ENCODE data around the gene KIR2DL1. TPM values are rescaled to one million over a fixed set of nuclear protein-coding genes. Genes with fewer than 3 reads are reported as not detected.
"Not testable (repeated sequence)": the region's sequence is repeated elsewhere in the genome, so short reads cannot be mapped to it uniquely, and the experiment has no call there.

The KIR2DL1 gene
- polyA plus RNA-seq, 1 donor from 2014 or later: not detected

GRCh38 chr19:54747614-54748322 lies 21.8 kb upstream of the KIR2DL1 start:
- not testable (repeated sequence) for H4K20me1 ChIP-seq (ENCODE audit: insufficient read depth); H3K9ac ChIP-seq (ENCODE audit: low read length); H3K36me3 ChIP-seq (ENCODE audit: insufficient read depth, low read length); H3K4me3 ChIP-seq (ENCODE audit: low read length); H3K79me2 ChIP-seq (replicated peaks; ENCODE audit: insufficient read depth, low read length); H3K9me3 ChIP-seq (ENCODE audit: low read length); H3F3A ChIP-seq (ENCODE audit: insufficient read depth, low read length, poor library complexity, severe bottlenecking); H3K9me2 ChIP-seq (ENCODE audit: insufficient read depth, low read length); H3K27ac ChIP-seq (ENCODE audit: low read length); H3K27me3 ChIP-seq (ENCODE audit: insufficient read depth, low read depth, low read length); H3K4me2 ChIP-seq (ENCODE audit: low read length); H2AFZ ChIP-seq (ENCODE audit: low read depth, low read length)

DNA sequence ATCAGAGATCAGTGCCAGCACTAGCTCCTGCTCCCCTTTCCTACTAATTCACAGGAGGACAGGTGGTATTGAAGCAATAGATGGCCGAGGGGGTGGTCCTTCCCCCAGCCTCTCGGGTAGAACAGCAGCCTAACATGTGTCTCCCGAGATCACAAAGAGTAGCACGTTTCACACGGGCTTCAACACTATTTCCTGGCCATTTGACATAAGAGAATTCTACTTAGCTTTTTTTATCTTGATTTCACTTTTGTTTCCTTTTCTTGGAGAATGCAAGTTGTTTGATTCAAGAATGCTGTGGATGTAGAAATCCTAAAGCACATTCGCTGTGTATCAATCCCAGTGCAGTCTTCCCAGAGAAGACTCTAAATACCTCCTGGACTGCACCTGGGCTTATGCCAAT lies 19.3 kb upstream of the KIR2DL1 start:
- H3K9me2 ChIP-seq (ENCODE audit: insufficient read depth, low read length); H3K27me3 ChIP-seq (ENCODE audit: insufficient read depth, low read depth, low read length); H3K4me2 ChIP-seq (ENCODE audit: low read length); H3K4me3 ChIP-seq (ENCODE audit: low read length); H3K9me3 ChIP-seq (ENCODE audit: low read length); H3F3A ChIP-seq (ENCODE audit: insufficient read depth, low read length, poor library complexity, severe bottlenecking); H4K20me1 ChIP-seq (ENCODE audit: insufficient read depth); H3K27ac ChIP-seq (ENCODE audit: low read length); H3K79me2 ChIP-seq (replicated peaks; ENCODE audit: insufficient read depth, low read length); H3K36me3 ChIP-seq (ENCODE audit: insufficient read depth, low read length); H3K9ac ChIP-seq (ENCODE audit: low read length); H2AFZ ChIP-seq (ENCODE audit: low read depth, low read length): not testable (repeated sequence)

DNA sequence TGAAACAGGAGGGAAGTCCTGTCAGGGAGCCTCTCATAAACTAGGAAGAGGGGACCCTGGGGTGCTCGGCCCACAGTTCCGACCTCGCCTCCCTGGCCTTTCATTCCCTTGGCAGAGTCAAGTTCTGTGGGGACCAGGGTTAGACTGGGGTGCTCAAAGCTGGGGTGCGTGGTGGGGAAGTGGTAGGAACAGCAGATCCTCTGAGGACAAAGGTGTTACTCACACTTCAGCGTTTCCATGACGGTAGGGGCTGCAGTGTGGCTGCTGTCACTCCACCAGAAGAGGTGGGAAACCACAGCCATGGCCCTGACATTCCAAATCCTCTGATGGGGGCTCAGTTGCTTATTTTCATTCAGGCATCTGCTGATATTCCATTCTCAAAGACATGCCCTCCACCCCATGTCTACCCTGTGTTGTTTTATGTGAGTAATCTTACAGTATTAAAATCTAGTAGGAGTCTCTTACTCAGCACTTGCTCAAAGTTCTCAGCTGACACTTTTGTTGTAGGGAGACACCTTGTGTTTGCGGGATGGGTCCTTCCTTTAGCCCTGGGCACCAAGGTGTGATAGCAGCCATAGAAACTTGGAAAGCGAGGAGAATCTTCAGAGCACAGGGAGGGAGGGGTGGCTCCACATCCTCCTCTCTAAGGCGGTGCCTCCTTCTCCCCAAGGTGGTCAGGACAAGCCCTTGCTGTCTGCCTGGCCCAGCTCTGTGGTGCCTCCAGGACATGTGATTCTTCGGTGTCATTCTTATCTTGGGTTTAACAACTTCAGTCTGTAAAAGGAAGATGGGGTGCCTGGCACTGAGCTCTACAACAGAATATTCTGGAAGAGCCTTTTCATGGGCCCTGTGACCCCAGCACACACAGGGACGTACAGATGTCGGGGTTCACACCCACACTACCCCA lies 13.1 kb upstream of the KIR2DL1 start:
- H3K27ac ChIP-seq (ENCODE audit: low read length); H4K20me1 ChIP-seq (ENCODE audit: insufficient read depth); H3K4me2 ChIP-seq (ENCODE audit: low read length); H3K4me3 ChIP-seq (ENCODE audit: low read length); H3K27me3 ChIP-seq (ENCODE audit: insufficient read depth, low read depth, low read length); H3K36me3 ChIP-seq (ENCODE audit: insufficient read depth, low read length); H3F3A ChIP-seq (ENCODE audit: insufficient read depth, low read length, poor library complexity, severe bottlenecking); H3K9me3 ChIP-seq (ENCODE audit: low read length); H2AFZ ChIP-seq (ENCODE audit: low read depth, low read length); H3K79me2 ChIP-seq (replicated peaks; ENCODE audit: insufficient read depth, low read length); H3K9me2 ChIP-seq (ENCODE audit: insufficient read depth, low read length); H3K9ac ChIP-seq (ENCODE audit: low read length): not testable (repeated sequence)

- H3K27me3 ChIP-seq (ENCODE audit: insufficient read depth, low read depth, low read length); H3K36me3 ChIP-seq (ENCODE audit: insufficient read depth, low read length); H3K9ac ChIP-seq (ENCODE audit: low read length); H3K27ac ChIP-seq (ENCODE audit: low read length); H2AFZ ChIP-seq (ENCODE audit: low read depth, low read length); H3K4me2 ChIP-seq (ENCODE audit: low read length); H3K9me3 ChIP-seq (ENCODE audit: low read length); H3K4me3 ChIP-seq (ENCODE audit: low read length); H3F3A ChIP-seq (ENCODE audit: insufficient read depth, low read length, poor library complexity, severe bottlenecking); H4K20me1 ChIP-seq (ENCODE audit: insufficient read depth); H3K9me2 ChIP-seq (ENCODE audit: insufficient read depth, low read length); H3K79me2 ChIP-seq (replicated peaks; ENCODE audit: insufficient read depth, low read length): not testable (repeated sequence)
Measured at GRCh38 chr19:54758577-54758976, 11.0 kb upstream of the KIR2DL1 start.

DNA sequence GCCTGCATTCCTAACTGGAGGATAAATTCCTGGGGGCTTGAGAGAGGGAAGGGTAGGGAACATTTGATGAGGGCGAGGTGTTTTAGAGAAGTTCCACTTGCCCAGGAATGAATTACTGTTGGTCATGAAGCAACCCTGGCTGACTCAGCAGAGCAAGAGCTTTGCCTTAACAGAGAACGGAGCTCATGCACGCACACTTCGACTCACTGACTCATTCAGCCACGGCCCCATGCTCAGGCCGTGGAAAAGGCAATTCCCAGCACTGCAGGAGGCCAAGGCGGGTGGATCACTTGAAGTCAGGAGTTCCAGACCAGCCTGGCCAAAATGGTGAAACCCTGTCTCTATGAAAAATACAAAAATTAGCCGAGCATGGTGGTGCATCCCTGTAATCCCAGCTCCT lies 5.4 kb upstream of the KIR2DL1 start:
- not testable (repeated sequence) for H3F3A ChIP-seq (ENCODE audit: insufficient read depth, low read length, poor library complexity, severe bottlenecking); H3K36me3 ChIP-seq (ENCODE audit: insufficient read depth, low read length); H3K9me3 ChIP-seq (ENCODE audit: low read length)

GRCh38 chr19:54766464-54766863 lies 3.1 kb upstream of the KIR2DL1 start:
- not testable (repeated sequence) for H3K4me2 ChIP-seq (ENCODE audit: low read length); H3K9me2 ChIP-seq (ENCODE audit: insufficient read depth, low read length); H3K9ac ChIP-seq (ENCODE audit: low read length); H3K36me3 ChIP-seq (ENCODE audit: insufficient read depth, low read length); H3K79me2 ChIP-seq (replicated peaks; ENCODE audit: insufficient read depth, low read length); H4K20me1 ChIP-seq (ENCODE audit: insufficient read depth); H2AFZ ChIP-seq (ENCODE audit: low read depth, low read length); H3K9me3 ChIP-seq (ENCODE audit: low read length); H3F3A ChIP-seq (ENCODE audit: insufficient read depth, low read length, poor library complexity, severe bottlenecking); H3K27me3 ChIP-seq (ENCODE audit: insufficient read depth, low read depth, low read length); H3K27ac ChIP-seq (ENCODE audit: low read length); H3K4me3 ChIP-seq (ENCODE audit: low read length)

More for the DNA sequence above, 5.4 kb upstream of the KIR2DL1 start:
- H3K4me2 ChIP-seq (ENCODE audit: low read length); H3K27ac ChIP-seq (ENCODE audit: low read length); H3K27me3 ChIP-seq (ENCODE audit: insufficient read depth, low read depth, low read length); H4K20me1 ChIP-seq (ENCODE audit: insufficient read depth); H2AFZ ChIP-seq (ENCODE audit: low read depth, low read length); H3K4me3 ChIP-seq (ENCODE audit: low read length); H3K79me2 ChIP-seq (replicated peaks; ENCODE audit: insufficient read depth, low read length); H3K9ac ChIP-seq (ENCODE audit: low read length); H3K9me2 ChIP-seq (ENCODE audit: insufficient read depth, low read length): not testable (repeated sequence)

DNA sequence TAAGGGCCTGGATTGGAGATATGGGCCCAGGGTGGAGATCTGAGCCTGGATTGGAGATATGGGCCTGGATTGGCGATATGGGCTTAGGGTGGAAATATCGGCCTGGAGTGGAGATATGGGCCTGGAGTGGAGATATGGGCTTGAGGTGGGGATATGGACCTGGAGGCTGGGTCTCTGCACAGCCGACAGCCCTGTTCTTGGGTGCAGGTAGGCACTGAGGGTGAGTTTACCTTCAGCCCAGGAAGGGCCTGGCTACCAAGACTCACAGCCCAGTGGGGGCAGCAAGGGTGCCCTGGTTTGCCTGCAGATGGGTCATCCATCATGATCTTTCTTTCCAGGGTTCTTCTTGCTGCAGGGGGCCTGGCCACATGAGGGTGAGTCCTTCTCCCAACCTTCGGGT lies 918 bp downstream of the KIR2DL1 start:
- not testable (repeated sequence) for H3K4me3 ChIP-seq (ENCODE audit: low read length); H3K4me2 ChIP-seq (ENCODE audit: low read length); H3K36me3 ChIP-seq (ENCODE audit: insufficient read depth, low read length); H3K27ac ChIP-seq (ENCODE audit: low read length); H4K20me1 ChIP-seq (ENCODE audit: insufficient read depth); H3F3A ChIP-seq (ENCODE audit: insufficient read depth, low read length, poor library complexity, severe bottlenecking); H3K9me3 ChIP-seq (ENCODE audit: low read length); H2AFZ ChIP-seq (ENCODE audit: low read depth, low read length); H3K9me2 ChIP-seq (ENCODE audit: insufficient read depth, low read length); H3K9ac ChIP-seq (ENCODE audit: low read length); H3K79me2 ChIP-seq (replicated peaks; ENCODE audit: insufficient read depth, low read length); H3K27me3 ChIP-seq (ENCODE audit: insufficient read depth, low read depth, low read length)

Data from neural cell (in vitro differentiated cells).